H1 (cell line): ENCODE results near the gene TCF20. TPM values are rescaled to one million over a fixed set of nuclear protein-coding genes. Genes with fewer than 3 reads are reported as not detected.

Source experiments
- JUND ChIP-seq: IDR thresholded peaks from 2 replicates; pipeline ENCODE4 v1.6.1; 2011; ENCODE audit warnings: mild to moderate bottlenecking, improper control_type of control experiment, low read length
- RXRA ChIP-seq: IDR thresholded peaks from 2 replicates; pipeline ENCODE4 v1.6.1; 2011; ENCODE audit warnings: low read depth, mild to moderate bottlenecking, low read length, moderate library complexity; ENCODE audit not compliant: insufficient read depth
- SAP30 ChIP-seq: fragments of 300-600 bp; sonication (generic); IDR thresholded peaks from 2 replicates; pipeline ENCODE4 v1.7.1; 2012; ENCODE audit warnings: low read length, moderate library complexity, mild to moderate bottlenecking, inconsistent platforms; ENCODE audit not compliant: insufficient read depth, insufficient replicate concordance
- SRF ChIP-seq: IDR thresholded peaks from 2 replicates; pipeline ENCODE4 v1.6.1; 2011; ENCODE audit warnings: mild to moderate bottlenecking, low read depth, low read length, moderate library complexity
- ZNF274 ChIP-seq: IDR thresholded peaks from 2 replicates; pipeline ENCODE4 v1.7.0; 2012; ENCODE audit warnings: low read length, borderline replicate concordance; ENCODE audit errors: extremely low read depth
- polyA plus RNA-seq, 7 experiments: library from polyadenylated mRNA; depleted of rRNA in 3 of 7; stranded (reverse) in 5 of 7; unstranded in 2 of 7; fragments of >200 nt in 5 of 7; fragments of 200-250 nt in 2 of 7; gene quantifications; 1 replicate in 5 of 7; 2 replicates in 1 of 7; 4 replicates in 1 of 7; pipeline versions ENCODE4 v1.2.1 to v1.2.3, GENCODE V29; 2011 to 2013; ENCODE audit warnings: missing spikeins in 2 of 7, mixed read lengths in 2 of 7
- total RNA-seq: library from RNA; stranded (reverse); fragmentation: NEBNext Ultra II Directional; extraction: Animal tissue kit (Norgen Biotek cat#: 25700); gene quantifications from 2 replicates; pipeline ENCODE4 v1.2.1, GENCODE V29; 2021
- TF ChIP-seq, protein P1 (sequence below), 3 experiments: IDR thresholded peaks; 1 replicate in 2 of 3; 2 replicates in 1 of 3; pipeline versions ENCODE4 v1.5.1 to v1.6.1; 2011; ENCODE audit warnings: low read length in 3 of 3, mild to moderate bottlenecking in 3 of 3, inconsistent platforms in 2 of 3, low read depth in 1 of 3, moderate library complexity in 1 of 3; ENCODE audit not compliant: insufficient read depth in 1 of 3; ENCODE audit errors: control extremely low read depth in 1 of 3
- TF ChIP-seq, protein P2 (sequence below): IDR thresholded peaks from 2 replicates; pipeline ENCODE4 v1.6.1; 2012; ENCODE audit warnings: inconsistent platforms

Gene TCF20
- total and polyA plus RNA-seq, 2 of the 8 experiments (the other 6 are each of a cell fraction or from before 2014, with no cell fraction given), result 22.0 to 79.8 TPM

DNA sequence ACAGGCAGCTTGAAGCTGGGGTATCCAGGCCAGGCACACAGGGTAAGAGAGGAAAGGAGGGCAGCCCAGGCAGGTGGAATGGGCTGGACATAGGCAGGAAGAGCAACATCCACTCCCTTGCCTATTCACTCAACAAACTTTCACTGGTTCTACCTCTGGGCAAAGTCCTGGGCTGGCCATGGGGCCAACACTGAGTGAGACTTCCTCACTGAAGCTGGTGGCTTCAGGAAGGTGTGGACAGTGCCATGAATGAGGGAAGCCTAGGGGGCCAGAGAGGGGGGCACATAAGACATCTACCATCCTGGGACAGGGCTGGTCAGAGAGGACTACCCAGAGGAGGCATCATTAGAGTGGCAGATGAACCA, 44.9 kb upstream of the TCF20 start (continued):
- TF ChIP-seq, protein P1, sequence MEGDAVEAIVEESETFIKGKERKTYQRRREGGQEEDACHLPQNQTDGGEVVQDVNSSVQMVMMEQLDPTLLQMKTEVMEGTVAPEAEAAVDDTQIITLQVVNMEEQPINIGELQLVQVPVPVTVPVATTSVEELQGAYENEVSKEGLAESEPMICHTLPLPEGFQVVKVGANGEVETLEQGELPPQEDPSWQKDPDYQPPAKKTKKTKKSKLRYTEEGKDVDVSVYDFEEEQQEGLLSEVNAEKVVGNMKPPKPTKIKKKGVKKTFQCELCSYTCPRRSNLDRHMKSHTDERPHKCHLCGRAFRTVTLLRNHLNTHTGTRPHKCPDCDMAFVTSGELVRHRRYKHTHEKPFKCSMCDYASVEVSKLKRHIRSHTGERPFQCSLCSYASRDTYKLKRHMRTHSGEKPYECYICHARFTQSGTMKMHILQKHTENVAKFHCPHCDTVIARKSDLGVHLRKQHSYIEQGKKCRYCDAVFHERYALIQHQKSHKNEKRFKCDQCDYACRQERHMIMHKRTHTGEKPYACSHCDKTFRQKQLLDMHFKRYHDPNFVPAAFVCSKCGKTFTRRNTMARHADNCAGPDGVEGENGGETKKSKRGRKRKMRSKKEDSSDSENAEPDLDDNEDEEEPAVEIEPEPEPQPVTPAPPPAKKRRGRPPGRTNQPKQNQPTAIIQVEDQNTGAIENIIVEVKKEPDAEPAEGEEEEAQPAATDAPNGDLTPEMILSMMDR (IDR thresholded peaks at IDR 0.05; ENCODE audit: control extremely low read depth in 1 of 3, insufficient read depth in 1 of 3, low read depth in 1 of 3, low read length in 3 of 3), result no peak
- no peak for TF ChIP-seq SRF
- TF ChIP-seq ZNF274, result no peak
- TF ChIP-seq SAP30, result no peak
- no peak for TF ChIP-seq RXRA
- TF ChIP-seq JUND, result no peak
- TF ChIP-seq, protein P2, sequence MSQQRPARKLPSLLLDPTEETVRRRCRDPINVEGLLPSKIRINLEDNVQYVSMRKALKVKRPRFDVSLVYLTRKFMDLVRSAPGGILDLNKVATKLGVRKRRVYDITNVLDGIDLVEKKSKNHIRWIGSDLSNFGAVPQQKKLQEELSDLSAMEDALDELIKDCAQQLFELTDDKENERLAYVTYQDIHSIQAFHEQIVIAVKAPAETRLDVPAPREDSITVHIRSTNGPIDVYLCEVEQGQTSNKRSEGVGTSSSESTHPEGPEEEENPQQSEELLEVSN, result no peak
